Right lobe of liver (tissue), 4 donors: ENCODE data around the gene RPS6KA2.

Experiments used
- POLR2A ChIP-seq: fragments of 450-650 bp; IDR thresholded peaks from one replicate; pipeline ENCODE4 v1.6.1; 2017; ENCODE audit warnings: antibody characterized with exemption, mild to moderate bottlenecking
- TF ChIP-seq, protein P1 (sequence below), 4 donors: fragments of 200-600 bp in 3 of 4; fragments of 450-650 bp in 1 of 4; IDR thresholded peaks; one replicate each; pipeline versions ENCODE4 v1.5.1 to v1.8.0; 2016 to 2022; ENCODE audit warnings: antibody characterized with exemption in 4 of 4, mild to moderate bottlenecking in 2 of 4
- donor health status: DM: no; HTN: no; CAD: no.
- donor health status: DM: no; HTN: no; CAD: no.
- donor health status: DM: no; HTN: yes; CAD: no.

DNA sequence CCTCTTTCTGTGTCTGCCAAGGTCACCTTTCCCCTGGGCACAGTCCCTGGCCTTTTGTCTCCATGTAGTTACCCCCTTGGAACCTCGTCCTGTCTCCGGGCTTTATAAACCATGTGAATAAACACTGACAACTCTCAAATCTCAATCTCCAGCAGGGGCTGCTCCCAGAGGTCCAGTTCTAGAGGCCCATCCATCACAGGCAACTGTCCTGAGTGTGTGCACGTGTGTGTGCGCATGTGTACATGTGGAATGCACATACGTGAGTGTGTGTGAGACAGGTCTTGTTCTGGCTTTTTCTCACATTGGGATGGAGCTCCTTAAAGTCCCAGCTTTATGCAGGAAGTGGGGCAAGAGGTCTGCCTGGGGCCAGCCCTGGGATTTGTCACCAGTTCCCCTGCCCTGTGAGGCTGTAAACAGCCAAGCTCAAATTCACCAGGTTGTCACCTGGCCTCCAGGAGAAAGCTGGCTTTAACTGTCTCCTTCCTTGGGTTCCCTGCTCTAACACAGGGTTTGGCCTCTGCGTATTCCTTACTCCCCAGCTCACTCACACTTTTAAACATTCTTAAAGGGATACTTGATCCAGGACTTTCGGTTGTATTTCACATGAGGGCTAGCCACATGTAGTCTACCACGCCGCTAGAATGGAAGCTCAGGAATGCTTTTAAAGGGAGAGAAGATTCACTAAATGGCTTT lies 83.3 kb downstream of the RPS6KA2 start:
- no peak for TF ChIP-seq POLR2A
- TF ChIP-seq, protein P1, sequence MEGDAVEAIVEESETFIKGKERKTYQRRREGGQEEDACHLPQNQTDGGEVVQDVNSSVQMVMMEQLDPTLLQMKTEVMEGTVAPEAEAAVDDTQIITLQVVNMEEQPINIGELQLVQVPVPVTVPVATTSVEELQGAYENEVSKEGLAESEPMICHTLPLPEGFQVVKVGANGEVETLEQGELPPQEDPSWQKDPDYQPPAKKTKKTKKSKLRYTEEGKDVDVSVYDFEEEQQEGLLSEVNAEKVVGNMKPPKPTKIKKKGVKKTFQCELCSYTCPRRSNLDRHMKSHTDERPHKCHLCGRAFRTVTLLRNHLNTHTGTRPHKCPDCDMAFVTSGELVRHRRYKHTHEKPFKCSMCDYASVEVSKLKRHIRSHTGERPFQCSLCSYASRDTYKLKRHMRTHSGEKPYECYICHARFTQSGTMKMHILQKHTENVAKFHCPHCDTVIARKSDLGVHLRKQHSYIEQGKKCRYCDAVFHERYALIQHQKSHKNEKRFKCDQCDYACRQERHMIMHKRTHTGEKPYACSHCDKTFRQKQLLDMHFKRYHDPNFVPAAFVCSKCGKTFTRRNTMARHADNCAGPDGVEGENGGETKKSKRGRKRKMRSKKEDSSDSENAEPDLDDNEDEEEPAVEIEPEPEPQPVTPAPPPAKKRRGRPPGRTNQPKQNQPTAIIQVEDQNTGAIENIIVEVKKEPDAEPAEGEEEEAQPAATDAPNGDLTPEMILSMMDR (IDR thresholded peaks at IDR 0.05) = no peak
